HCEC 1CT (cell line): ENCODE data around the gene STAT3.
A peak's percentile ranks its signal among the peaks of the same experiment; 100 is the strongest.
"Not testable (repeated sequence)": the region's sequence is repeated elsewhere in the genome, so short reads cannot be mapped to it uniquely, and the experiment has no call there.

Source experiments
- DNase-seq: peaks from one replicate; pipeline ENCODE4 v3.0.0-alpha.2; 2017

STAT3 gene

GRCh38 chr17:42312285-42313130 lies 75.7 kb downstream of the STAT3 start:
- DNase-seq, result peak; percentile 80

- DNase-seq, result no peak
Measured at GRCh38 chr17:42312035-42312284, 76.3 kb downstream of the STAT3 start.

GRCh38 chr17:42311240-42312034 lies 76.8 kb downstream of the STAT3 start:
- DNase-seq, result peak; percentile 92

- no peak for DNase-seq
Measured at GRCh38 chr17:42310787-42311215, 77.4 kb downstream of the STAT3 start.

- DNase-seq, result no peak
Measured at GRCh38 chr17:42309986-42310786, 78.1 kb downstream of the STAT3 start.

- no peak for DNase-seq
Measured at GRCh38 chr17:42309142-42309541, 79.1 kb downstream of the STAT3 start.

- DNase-seq, result no peak
Measured at GRCh38 chr17:42308446-42308845, 79.8 kb downstream of the STAT3 start.

GRCh38 chr17:42307362-42307927 lies 80.8 kb downstream of the STAT3 start:
- DNase-seq, result no peak

GRCh38 chr17:42306385-42306667 lies 81.9 kb downstream of the STAT3 start:
- no peak for DNase-seq

GRCh38 chr17:42305543-42306384 lies 82.5 kb downstream of the STAT3 start:
- no peak for DNase-seq

- not testable (repeated sequence) for DNase-seq
Measured at GRCh38 chr17:42305031-42305330, 83.3 kb downstream of the STAT3 start.

- no peak for DNase-seq
Measured at GRCh38 chr17:42304187-42305030, 83.8 kb downstream of the STAT3 start.

- DNase-seq, result no peak
Measured at GRCh38 chr17:42303694-42304093, 84.5 kb downstream of the STAT3 start.

GRCh38 chr17:42301022-42301421 lies 87.2 kb downstream of the STAT3 start:
- no peak for DNase-seq

- not testable (repeated sequence) for DNase-seq
Measured at GRCh38 chr17:42299913-42300312, 88.3 kb downstream of the STAT3 start.

- DNase-seq, result not testable (repeated sequence)
Measured at GRCh38 chr17:42299361-42299760, 88.9 kb downstream of the STAT3 start.

GRCh38 chr17:42297775-42298174 lies 90.5 kb downstream of the STAT3 start:
- not testable (repeated sequence) for DNase-seq

GRCh38 chr17:42296012-42296411 lies 92.2 kb downstream of the STAT3 start:
- no peak for DNase-seq

- DNase-seq, result no peak
Measured at GRCh38 chr17:42294469-42295398, 93.5 kb downstream of the STAT3 start.

- DNase-seq, result no peak
Measured at GRCh38 chr17:42291129-42291528, 97.1 kb downstream of the STAT3 start.
